Fibroblast of lung (primary cell): ENCODE measurements around the gene LDHAL6A.

ENCODE experiments used
- CTCF ChIP-seq, 2 donors: IDR thresholded peaks in 1 of 2; conservative IDR thresholded peaks in 1 of 2; 1 replicate in 1 of 2; 2 replicates in 1 of 2; pipeline ENCODE4 v1.5.1; 2011 to 2012; ENCODE audit warnings: low read length in 2 of 2, control low read depth in 1 of 2, inconsistent platforms in 1 of 2, low read depth in 1 of 2, mild to moderate bottlenecking in 1 of 2
- EZH2 ChIP-seq: IDR thresholded peaks from 2 replicates; pipeline ENCODE4 v1.5.1; 2012; ENCODE audit warnings: low read length, control low read depth, mild to moderate bottlenecking; ENCODE audit errors: missing control alignments

DNA sequence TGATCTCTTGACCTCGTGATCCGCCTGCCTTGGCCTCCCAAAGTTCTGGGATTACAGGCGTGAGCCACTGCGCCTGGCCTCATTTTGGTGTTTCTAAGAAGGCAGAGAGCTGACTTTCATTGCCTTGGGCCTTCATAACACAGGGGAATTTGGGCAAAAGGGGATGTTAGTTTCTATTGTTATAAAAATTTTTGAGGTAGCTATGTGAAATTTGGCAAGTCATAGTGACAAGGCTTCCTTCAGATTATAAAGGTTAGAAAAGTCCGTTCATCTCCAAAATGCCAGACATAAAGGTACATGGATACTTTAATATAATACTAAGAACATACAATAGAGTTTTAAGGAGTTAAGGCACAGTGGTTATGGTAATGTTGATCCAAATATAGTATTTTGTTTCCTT, 26.3 kb upstream of the LDHAL6A start:
- TF ChIP-seq EZH2 (no peak), CTCF (conservative IDR thresholded peaks at IDR 0.05 in 1 of 2, IDR thresholded peaks at IDR 0.05 in 1 of 2; ENCODE audit: low read depth in 1 of 2, low read length in 2 of 2) (no peak)
